Fibroblast of the aortic adventitia (primary cell): Measurements from ENCODE around the gene C20orf96. TPM values are rescaled to one million over a fixed set of nuclear protein-coding genes. Genes with fewer than 3 reads are reported as not detected.
A peak's percentile ranks its signal among the peaks of the same experiment; 100 is the strongest.

Source experiments
- DNase-seq: peaks from one replicate; pipeline ENCODE4 v3.0.0-alpha.2; 2010; ENCODE audit warnings: low read depth
- H3K4me3 ChIP-seq: 2 replicates; pipeline ENCODE4 v1.5.1; 2011; ENCODE audit warnings: low read depth, mild to moderate bottlenecking, control low read depth, low read length, moderate library complexity
- total RNA-seq: library from RNA; depleted of rRNA; stranded (reverse); fragments of >200 nt; gene quantifications from 2 replicates; pipeline ENCODE4 v1.2.3, GENCODE V29; 2012; ENCODE audit warnings: low replicate concordance
- TF ChIP-seq, protein P1 (sequence below): IDR thresholded peaks from 2 replicates; pipeline ENCODE4 v1.5.1; 2011; ENCODE audit warnings: mild to moderate bottlenecking, low read length, control low read depth, inconsistent platforms; ENCODE audit not compliant: insufficient read depth

C20orf96 gene
- total RNA-seq, 1 donor, result 2.4 TPM

DNA sequence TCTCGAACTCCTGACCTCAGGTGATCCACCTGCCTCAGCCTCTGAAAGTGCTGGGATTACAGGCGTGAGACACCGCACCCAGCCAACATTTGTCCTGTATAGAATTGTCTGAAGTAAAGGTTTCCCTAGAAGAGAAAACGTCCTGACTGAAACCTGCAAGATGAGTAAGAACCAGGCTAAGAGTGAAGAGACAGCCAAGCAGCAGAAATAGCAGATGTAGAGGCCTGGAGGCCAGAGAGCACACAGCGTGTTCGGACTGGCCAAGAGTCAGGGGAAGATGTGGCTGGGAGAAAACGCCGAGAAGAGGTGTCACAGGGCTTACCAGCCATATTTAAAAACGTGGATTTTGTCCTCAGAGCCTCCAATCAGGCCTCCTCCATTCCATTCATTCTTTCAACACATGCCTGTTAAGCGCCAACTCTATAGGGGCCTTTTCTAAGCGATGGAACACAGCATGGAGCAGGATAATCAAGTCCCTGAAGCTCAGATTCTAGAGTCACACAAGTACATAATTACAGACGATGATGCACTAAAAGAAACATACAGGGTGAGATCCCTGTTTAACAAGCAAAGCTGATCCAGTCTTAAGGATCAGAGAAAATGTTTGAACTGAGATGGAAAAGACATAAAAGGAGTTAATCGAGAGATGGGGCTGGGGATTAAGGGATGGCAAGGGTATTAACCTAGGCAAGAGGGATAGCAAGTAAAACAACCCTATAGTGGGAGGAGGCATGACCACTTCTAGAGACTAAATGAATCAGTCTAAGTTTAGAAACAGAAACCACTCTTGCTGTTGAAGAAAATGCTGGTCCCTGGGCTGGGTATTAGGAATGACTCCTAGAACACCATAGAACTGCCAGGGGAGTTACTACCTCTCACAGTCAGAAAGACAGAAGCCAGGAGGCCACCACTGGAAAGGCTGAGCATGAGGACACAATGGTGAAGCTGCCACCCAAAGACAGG lies 11.6 kb upstream of the C20orf96 start:
- H3K4me3 ChIP-seq, result no peak overlapping the region
- TF ChIP-seq, protein P1, sequence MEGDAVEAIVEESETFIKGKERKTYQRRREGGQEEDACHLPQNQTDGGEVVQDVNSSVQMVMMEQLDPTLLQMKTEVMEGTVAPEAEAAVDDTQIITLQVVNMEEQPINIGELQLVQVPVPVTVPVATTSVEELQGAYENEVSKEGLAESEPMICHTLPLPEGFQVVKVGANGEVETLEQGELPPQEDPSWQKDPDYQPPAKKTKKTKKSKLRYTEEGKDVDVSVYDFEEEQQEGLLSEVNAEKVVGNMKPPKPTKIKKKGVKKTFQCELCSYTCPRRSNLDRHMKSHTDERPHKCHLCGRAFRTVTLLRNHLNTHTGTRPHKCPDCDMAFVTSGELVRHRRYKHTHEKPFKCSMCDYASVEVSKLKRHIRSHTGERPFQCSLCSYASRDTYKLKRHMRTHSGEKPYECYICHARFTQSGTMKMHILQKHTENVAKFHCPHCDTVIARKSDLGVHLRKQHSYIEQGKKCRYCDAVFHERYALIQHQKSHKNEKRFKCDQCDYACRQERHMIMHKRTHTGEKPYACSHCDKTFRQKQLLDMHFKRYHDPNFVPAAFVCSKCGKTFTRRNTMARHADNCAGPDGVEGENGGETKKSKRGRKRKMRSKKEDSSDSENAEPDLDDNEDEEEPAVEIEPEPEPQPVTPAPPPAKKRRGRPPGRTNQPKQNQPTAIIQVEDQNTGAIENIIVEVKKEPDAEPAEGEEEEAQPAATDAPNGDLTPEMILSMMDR, result no peak
- DNase-seq, result no peak

DNA sequence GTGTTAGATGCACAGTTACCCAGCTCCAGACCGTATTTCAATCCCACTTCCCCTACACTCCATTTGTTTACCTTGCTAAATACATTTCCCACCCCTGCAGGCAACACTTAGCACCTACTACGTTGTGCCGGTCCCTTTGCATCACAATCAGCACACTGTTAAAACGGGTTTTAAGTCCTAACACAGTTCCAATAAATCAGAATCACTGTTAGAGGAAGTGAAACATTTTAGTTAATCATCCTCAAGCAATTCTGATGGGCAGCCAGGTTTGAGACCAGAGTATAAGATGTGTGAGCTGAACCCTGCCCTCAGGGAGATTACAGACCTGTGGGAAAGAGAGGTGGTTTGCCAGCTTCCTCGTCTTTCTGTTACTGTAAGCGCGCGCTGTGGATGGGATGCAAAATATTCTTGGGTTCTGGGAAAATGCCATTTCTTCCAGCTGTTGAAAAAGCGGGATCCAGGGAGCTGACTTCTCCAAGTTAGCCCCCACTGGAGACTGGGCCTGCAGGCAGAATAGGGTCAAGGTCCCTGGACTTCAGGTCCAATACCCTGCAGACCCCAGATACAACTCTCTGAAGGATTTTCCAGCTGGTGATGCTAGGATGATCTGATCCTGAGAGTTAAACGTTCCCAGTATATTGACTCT lies 9.9 kb upstream of the C20orf96 start:
- TF ChIP-seq, protein P1, result no peak
- no peak for DNase-seq
- peak overlapping the region; percentile 98 for H3K4me3 ChIP-seq

DNA sequence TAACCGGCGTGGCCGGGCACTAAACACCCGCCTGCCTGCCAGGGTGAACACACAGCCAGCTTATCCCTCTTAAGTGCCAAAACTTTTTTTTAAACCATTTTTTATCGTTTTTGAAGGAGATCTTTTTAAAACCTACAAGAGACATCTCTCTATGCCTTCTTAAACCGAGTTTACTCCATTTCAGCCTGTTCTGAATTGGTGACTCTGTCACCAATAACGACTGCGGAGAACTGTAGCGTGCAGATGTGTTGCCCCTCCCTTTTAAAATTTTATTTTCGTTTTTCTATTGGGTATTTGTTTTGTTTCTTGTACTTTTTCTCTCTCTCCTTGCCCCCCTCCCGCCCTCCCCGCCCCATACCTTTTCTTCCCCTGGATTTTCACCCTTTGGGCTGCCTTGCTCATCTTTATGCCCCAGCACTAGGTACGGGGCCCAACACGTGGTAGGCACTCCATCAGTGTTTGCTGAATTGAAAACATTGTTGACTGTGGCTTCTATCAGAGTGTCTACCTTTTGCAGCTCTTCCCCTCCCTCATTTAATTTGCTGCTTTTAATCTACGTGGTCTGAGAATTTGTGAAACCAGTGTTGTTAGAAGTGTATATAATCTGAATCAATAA lies 8.3 kb upstream of the C20orf96 start:
- TF ChIP-seq, protein P1, result no peak
- DNase-seq, result no peak
- peak overlapping the region; percentile 98 for H3K4me3 ChIP-seq

DNA sequence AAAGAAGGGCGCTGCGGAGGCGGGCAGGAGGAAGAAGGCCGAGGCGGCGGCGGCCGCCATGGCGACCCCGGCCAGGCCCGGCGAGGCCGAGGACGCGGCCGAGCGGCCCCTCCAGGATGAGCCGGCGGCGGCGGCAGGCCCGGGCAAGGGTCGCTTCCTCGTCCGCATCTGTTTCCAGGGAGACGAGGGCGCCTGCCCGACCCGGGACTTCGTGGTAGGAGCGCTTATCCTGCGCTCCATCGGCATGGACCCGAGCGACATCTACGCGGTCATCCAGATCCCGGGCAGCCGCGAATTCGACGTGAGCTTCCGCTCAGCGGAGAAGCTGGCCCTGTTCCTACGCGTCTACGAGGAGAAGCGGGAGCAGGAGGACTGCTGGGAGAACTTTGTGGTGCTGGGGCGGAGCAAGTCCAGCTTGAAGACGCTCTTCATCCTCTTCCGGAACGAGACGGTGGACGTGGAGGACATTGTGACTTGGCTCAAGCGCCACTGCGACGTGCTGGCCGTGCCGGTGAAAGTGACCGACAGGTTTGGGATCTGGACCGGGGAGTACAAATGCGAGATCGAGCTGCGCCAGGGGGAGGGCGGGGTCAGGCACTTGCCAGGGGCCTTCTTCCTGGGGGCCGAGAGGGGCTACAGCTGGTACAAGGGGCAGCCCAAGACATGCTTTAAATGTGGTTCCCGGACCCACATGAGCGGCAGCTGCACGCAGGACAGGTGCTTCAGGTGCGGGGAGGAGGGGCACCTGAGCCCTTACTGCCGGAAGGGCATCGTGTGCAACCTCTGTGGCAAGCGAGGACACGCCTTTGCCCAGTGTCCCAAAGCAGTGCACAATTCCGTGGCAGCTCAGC lies 7.6 kb upstream of the C20orf96 start:
- DNase-seq, result peak; percentile 67
- TF ChIP-seq, protein P1, result no peak
- H3K4me3 ChIP-seq, result peak overlapping the region; percentile 98

DNA sequence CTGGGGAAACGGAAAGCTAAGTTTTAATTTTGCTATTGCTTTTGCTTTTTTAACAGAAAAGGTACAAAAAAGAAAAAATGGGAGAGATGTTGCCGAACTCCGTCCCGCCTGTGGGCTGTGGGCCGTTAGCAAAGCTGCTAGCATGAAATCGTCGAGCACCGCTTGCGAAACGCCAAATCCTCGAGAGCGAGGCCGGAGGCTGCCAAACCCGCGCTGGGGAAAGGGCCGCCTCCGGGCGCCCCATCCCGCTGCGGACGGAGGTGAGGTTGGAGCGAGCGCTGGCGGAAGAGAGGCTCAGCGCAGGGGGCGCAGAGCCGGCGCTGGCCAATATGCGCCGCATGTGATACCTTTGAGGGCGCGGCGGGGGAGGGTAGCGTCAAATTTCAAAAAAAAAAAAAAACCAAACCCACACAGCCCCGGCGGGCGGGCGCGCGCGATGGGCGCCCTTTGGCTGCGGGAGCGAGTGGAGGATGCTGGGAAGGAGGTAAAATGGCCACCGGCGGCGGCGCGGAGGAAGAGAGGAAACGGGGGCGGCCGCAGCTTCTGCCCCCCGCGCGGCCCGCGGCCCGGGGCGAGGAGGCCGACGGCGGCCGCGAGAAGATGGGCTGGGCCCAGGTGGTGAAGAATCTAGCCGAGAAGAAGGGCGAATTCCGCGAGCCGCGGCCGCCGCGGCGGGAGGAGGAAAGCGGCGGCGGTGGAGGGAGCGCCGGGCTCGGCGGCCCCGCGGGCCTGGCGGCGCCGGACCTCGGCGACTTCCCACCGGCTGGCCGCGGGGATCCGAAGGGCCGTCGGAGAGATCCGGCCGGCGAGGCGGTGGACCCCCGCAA lies 6.8 kb upstream of the C20orf96 start, which contains the start of gene ZCCHC3:
ZCCHC3 (plus strand) TSS at position 473 of the 827 bp plus-strand sequence; CDS start at position 490, 17 bp downstream.
- TF ChIP-seq, protein P1, result no peak
- peak within 1 kb of the TSS; percentile 98 for H3K4me3 ChIP-seq
- peak; percentile 95 for DNase-seq
